ENCODE results near the gene ALG2.

DNA sequence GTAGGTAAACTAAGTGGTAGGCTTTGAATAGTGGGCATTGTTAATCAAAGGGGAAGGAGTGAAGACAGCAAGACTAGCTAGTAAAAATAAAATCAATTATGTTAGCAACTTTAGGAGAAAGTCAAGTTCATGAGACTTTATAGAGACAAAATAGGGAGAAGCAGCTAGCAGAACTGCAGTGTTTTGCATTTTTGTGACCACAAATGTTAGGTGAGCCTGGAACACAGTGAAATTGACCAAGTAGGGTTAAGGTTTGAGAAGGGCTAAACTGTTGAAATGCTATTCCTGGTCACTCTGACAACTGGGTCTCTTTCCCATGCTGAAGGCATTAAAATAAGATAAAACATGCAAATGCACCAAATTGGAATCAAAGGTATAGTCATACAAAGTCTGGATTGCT, 13.3 kb upstream of the ALG2 start:
- TF ChIP-seq, protein P1, sequence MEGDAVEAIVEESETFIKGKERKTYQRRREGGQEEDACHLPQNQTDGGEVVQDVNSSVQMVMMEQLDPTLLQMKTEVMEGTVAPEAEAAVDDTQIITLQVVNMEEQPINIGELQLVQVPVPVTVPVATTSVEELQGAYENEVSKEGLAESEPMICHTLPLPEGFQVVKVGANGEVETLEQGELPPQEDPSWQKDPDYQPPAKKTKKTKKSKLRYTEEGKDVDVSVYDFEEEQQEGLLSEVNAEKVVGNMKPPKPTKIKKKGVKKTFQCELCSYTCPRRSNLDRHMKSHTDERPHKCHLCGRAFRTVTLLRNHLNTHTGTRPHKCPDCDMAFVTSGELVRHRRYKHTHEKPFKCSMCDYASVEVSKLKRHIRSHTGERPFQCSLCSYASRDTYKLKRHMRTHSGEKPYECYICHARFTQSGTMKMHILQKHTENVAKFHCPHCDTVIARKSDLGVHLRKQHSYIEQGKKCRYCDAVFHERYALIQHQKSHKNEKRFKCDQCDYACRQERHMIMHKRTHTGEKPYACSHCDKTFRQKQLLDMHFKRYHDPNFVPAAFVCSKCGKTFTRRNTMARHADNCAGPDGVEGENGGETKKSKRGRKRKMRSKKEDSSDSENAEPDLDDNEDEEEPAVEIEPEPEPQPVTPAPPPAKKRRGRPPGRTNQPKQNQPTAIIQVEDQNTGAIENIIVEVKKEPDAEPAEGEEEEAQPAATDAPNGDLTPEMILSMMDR (IDR thresholded peaks at IDR 0.05): no peak
- TF ChIP-seq EZH2 (IDR thresholded peaks at IDR 0.05) (no peak), EZH2phosphoT487 (IDR thresholded peaks at IDR 0.05) (no peak)
